K562 (cell line): ENCODE data around the gene AKR1D1.

Experiments used
- CBX3 ChIP-seq, 2 experiments: IDR thresholded peaks; 1 replicate in 1 of 2; 2 replicates in 1 of 2; pipeline ENCODE4 v1.6.1; 2012; ENCODE audit warnings: inconsistent platforms in 2 of 2, low read length in 2 of 2, borderline replicate concordance in 1 of 2, control low read depth in 1 of 2
- CC2D1A ChIP-seq: fragments of 450-650 bp; IDR thresholded peaks from 2 replicates; pipeline ENCODE4 v1.6.1; 2017; ENCODE audit warnings: mild to moderate bottlenecking
- CREB3 ChIP-seq: fragments of 450-650 bp; conservative IDR thresholded peaks from 2 replicates; pipeline ENCODE4 v1.6.1; 2016; ENCODE audit warnings: missing genetic modification characterization, low read depth, mild to moderate bottlenecking, missing compliant biosample characterization, moderate library complexity
- HMGN3 ChIP-seq: IDR thresholded peaks from 2 replicates; pipeline ENCODE4 v1.6.1; 2011; ENCODE audit warnings: borderline replicate concordance, low read depth, mild to moderate bottlenecking, mixed read lengths, low read length; ENCODE audit not compliant: insufficient read length; ENCODE audit errors: extremely low read depth
- HNRNPL ChIP-seq: fragments of 200-400 bp; formaldehyde crosslinking; IDR thresholded peaks from 2 replicates; pipeline ENCODE4 v1.6.1; 2017; ENCODE audit warnings: low read depth, mild to moderate bottlenecking, low read length
- IRF2 ChIP-seq: sonication (generic); formaldehyde crosslinking; IDR thresholded peaks from 2 replicates; pipeline ENCODE4 v1.8.1; 2022; ENCODE audit warnings: mild to moderate bottlenecking, missing genetic modification reagents
- NKRF ChIP-seq: fragments of 450-650 bp; IDR thresholded peaks from 2 replicates; pipeline ENCODE4 v1.6.1; 2016; ENCODE audit warnings: borderline replicate concordance
- POLR2AphosphoS2 ChIP-seq: IDR thresholded peaks from 2 replicates; pipeline ENCODE4 v1.6.1; 2012; ENCODE audit warnings: low read length, improper control_type of control experiment
- SMAD1 ChIP-seq: fragments of 150-350 bp; IDR thresholded peaks from 2 replicates; pipeline ENCODE4 v1.6.1; 2014; ENCODE audit warnings: low read length, low read depth; ENCODE audit not compliant: partially characterized antibody
- ZFPM2 ChIP-seq: fragments of 250-450 bp; sonication (Bioruptor Pico); IDR thresholded peaks from 2 replicates; pipeline ENCODE4 v1.5.1; 2022; ENCODE audit warnings: mild to moderate bottlenecking
- ZNF324 ChIP-seq: fragments of 250-450 bp; sonication (Bioruptor Pico); IDR thresholded peaks from 2 replicates; pipeline ENCODE4 v1.4.0; 2020; ENCODE audit warnings: mild to moderate bottlenecking
- ZNF740 ChIP-seq, 3 experiments: fragments of 200-800 bp in 1 of 3; sonication (Bioruptor generic) in 1 of 3; sonication (generic) in 1 of 3; formaldehyde crosslinking in 1 of 3; IDR thresholded peaks; 2 replicates each; pipeline versions ENCODE4 v1.6.1 to v1.8.0; 2016 to 2022; ENCODE audit warnings: mild to moderate bottlenecking in 2 of 3, missing compliant biosample characterization in 2 of 3, missing genetic modification characterization in 2 of 3, missing genetic modification reagents in 1 of 3
- TF ChIP-seq, protein P1 (sequence below), 3 experiments: IDR thresholded peaks in 2 of 3; conservative IDR thresholded peaks in 1 of 3; 2 replicates each; pipeline ENCODE4 v1.5.1; 2011 to 2012; ENCODE audit warnings: low read length in 3 of 3, mild to moderate bottlenecking in 3 of 3, control low read depth in 2 of 3, improper control_type of control experiment in 1 of 3, inconsistent platforms in 1 of 3, low read depth in 1 of 3, mixed read lengths in 1 of 3, moderate library complexity in 1 of 3; ENCODE audit not compliant: insufficient read depth in 2 of 3

- TF ChIP-seq CBX3 (IDR thresholded peaks at IDR 0.05; ENCODE audit: borderline replicate concordance in 1 of 2, low read length in 2 of 2) = no peak
- TF ChIP-seq IRF2 = no peak
- TF ChIP-seq ZFPM2 = no peak
- TF ChIP-seq CREB3 (tag) = no peak
- TF ChIP-seq ZNF740 (CRISPR knock-in tag; IDR thresholded peaks at IDR 0.05) = no peak
- TF ChIP-seq ZNF740 (tag; IDR thresholded peaks at IDR 0.05) = no peak
- TF ChIP-seq, protein P1, sequence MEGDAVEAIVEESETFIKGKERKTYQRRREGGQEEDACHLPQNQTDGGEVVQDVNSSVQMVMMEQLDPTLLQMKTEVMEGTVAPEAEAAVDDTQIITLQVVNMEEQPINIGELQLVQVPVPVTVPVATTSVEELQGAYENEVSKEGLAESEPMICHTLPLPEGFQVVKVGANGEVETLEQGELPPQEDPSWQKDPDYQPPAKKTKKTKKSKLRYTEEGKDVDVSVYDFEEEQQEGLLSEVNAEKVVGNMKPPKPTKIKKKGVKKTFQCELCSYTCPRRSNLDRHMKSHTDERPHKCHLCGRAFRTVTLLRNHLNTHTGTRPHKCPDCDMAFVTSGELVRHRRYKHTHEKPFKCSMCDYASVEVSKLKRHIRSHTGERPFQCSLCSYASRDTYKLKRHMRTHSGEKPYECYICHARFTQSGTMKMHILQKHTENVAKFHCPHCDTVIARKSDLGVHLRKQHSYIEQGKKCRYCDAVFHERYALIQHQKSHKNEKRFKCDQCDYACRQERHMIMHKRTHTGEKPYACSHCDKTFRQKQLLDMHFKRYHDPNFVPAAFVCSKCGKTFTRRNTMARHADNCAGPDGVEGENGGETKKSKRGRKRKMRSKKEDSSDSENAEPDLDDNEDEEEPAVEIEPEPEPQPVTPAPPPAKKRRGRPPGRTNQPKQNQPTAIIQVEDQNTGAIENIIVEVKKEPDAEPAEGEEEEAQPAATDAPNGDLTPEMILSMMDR (IDR thresholded peaks at IDR 0.05 in 2 of 3, conservative IDR thresholded peaks at IDR 0.05 in 1 of 3; ENCODE audit: insufficient read depth in 2 of 3, low read depth in 1 of 3, low read length in 3 of 3) = no peak
- no peak for TF ChIP-seq SMAD1
- no peak for TF ChIP-seq ZNF324
- no peak for TF ChIP-seq POLR2AphosphoS2
- TF ChIP-seq NKRF = no peak
- TF ChIP-seq HNRNPL = no peak
- TF ChIP-seq CC2D1A = no peak
- no peak for TF ChIP-seq HMGN3
Observed at GRCh38 chr7:138142583-138143201, 66.4 kb downstream of the AKR1D1 start.
